CD14-positive monocyte (primary cell): ENCODE results near the gene KCNJ11. TPM values are rescaled to one million over a fixed set of nuclear protein-coding genes. Genes with fewer than 3 reads are reported as not detected.
A peak's percentile ranks its signal among the peaks of the same experiment; 100 is the strongest.

Source experiments
- DNase-seq, 3 donors: peaks; one replicate each; pipeline ENCODE4 v3.0.0-alpha.2; 2011 to 2022
- H2AFZ ChIP-seq: 2 replicates; pipeline ENCODE4 v1.6.0; 2012; ENCODE audit warnings: mild to moderate bottlenecking, low read depth, low read length, inconsistent platforms; ENCODE audit not compliant: insufficient read depth, poor library complexity, severe bottlenecking
- H3K27ac ChIP-seq, 2 donors: 1 replicate in 1 of 2; 2 replicates in 1 of 2; pipeline ENCODE4 v1.5.1; 2012 to 2013; ENCODE audit warnings: low read length in 2 of 2, control low read depth in 1 of 2, inconsistent platforms in 1 of 2, low read depth in 1 of 2, mild to moderate bottlenecking in 1 of 2
- H3K27me3 ChIP-seq, 2 donors: one replicate each; pipeline versions ENCODE4 v1.6.0 to v1.6.1; 2011 to 2013; ENCODE audit warnings: low read length in 2 of 2; ENCODE audit not compliant: control insufficient read depth in 2 of 2, insufficient read depth in 2 of 2
- H3K36me3 ChIP-seq, 2 donors: replicated peaks in 1 of 2; 1 replicate in 1 of 2; 2 replicates in 1 of 2; pipeline versions ENCODE4 v1.5.1 to v1.6.1; 2012 to 2013; ENCODE audit warnings: low read length in 2 of 2, control low read depth in 1 of 2, inconsistent platforms in 1 of 2, mild to moderate bottlenecking in 1 of 2; ENCODE audit not compliant: insufficient read depth in 2 of 2, control insufficient read depth in 1 of 2
- H3K4me1 ChIP-seq, 2 donors: 1 replicate in 1 of 2; 2 replicates in 1 of 2; pipeline versions ENCODE4 v1.5.1 to v1.6.1; 2012 to 2013; ENCODE audit warnings: low read length in 2 of 2, control low read depth in 1 of 2, inconsistent platforms in 1 of 2, mild to moderate bottlenecking in 1 of 2, moderate library complexity in 1 of 2; ENCODE audit not compliant: insufficient read depth in 2 of 2, control insufficient read depth in 1 of 2
- H3K4me2 ChIP-seq: replicated peaks from 2 replicates; pipeline ENCODE3; 2012; ENCODE audit warnings: low read length, moderate library complexity, mild to moderate bottlenecking; ENCODE audit not compliant: poor library complexity, severe bottlenecking; ENCODE audit errors: extremely low read depth
- H3K4me3 ChIP-seq, 3 experiments: fragments of 200-600 bp in 1 of 3; sonication (generic) in 1 of 3; replicated peaks in 1 of 3; 1 replicate in 2 of 3; 2 replicates in 1 of 3; pipeline ENCODE4 v1.5.1; 2011 to 2013; ENCODE audit warnings: low read length in 3 of 3, mild to moderate bottlenecking in 3 of 3, control low read depth in 2 of 3, low read depth in 2 of 3, inconsistent platforms in 1 of 3, moderate library complexity in 1 of 3
- H3K79me2 ChIP-seq: 2 replicates; pipeline ENCODE4 v1.6.0; 2012; ENCODE audit warnings: mild to moderate bottlenecking, control low read depth, inconsistent platforms, low read length, moderate library complexity; ENCODE audit not compliant: insufficient read depth
- H3K9ac ChIP-seq: 2 replicates; pipeline ENCODE4 v1.6.0; 2017; ENCODE audit warnings: low read length, mild to moderate bottlenecking; ENCODE audit not compliant: insufficient read depth, poor library complexity, severe bottlenecking
- H3K9me3 ChIP-seq, 2 donors: replicated peaks in 1 of 2; 1 replicate in 1 of 2; 2 replicates in 1 of 2; pipeline versions ENCODE4 v1.5.1 to v1.6.1; 2012 to 2013; ENCODE audit warnings: low read length in 2 of 2, control low read depth in 1 of 2; ENCODE audit not compliant: control insufficient read depth in 1 of 2, insufficient read depth in 1 of 2
- H4K20me1 ChIP-seq: 2 replicates; pipeline ENCODE4 v1.6.0; 2012; ENCODE audit warnings: mild to moderate bottlenecking, low read length, control low read depth, moderate library complexity; ENCODE audit not compliant: insufficient read depth
- H3K27ac Mint-ChIP-seq, 7 donors: one replicate each; pipeline ENCODE4 v1.8.0; 2020; ENCODE audit warnings: mild to moderate bottlenecking in 7 of 7, mixed read lengths in 7 of 7, moderate library complexity in 6 of 7, inconsistent platforms in 2 of 7
- H3K27me3 Mint-ChIP-seq, 3 donors: one replicate each; pipeline ENCODE4 v1.8.0; 2021 to 2022; ENCODE audit warnings: low read depth in 3 of 3, mild to moderate bottlenecking in 3 of 3, mixed read lengths in 3 of 3, moderate library complexity in 3 of 3, inconsistent platforms in 1 of 3
- H3K36me3 Mint-ChIP-seq, 2 donors: one replicate each; pipeline ENCODE4 v1.8.0; 2020; ENCODE audit warnings: mixed read lengths in 2 of 2, inconsistent platforms in 1 of 2, mild to moderate bottlenecking in 1 of 2
- H3K4me1 Mint-ChIP-seq: one replicate; pipeline ENCODE4 v1.8.0; 2020; ENCODE audit warnings: mild to moderate bottlenecking, mixed read lengths
- H3K4me3 Mint-ChIP-seq, 2 donors: one replicate each; pipeline ENCODE4 v1.8.0; 2020; ENCODE audit warnings: mild to moderate bottlenecking in 2 of 2, mixed read lengths in 2 of 2, moderate library complexity in 1 of 2
- H3K9me3 Mint-ChIP-seq, 7 donors: one replicate each; pipeline ENCODE4 v1.8.0; 2020 to 2022; ENCODE audit warnings: mixed read lengths in 7 of 7, mild to moderate bottlenecking in 6 of 7, moderate library complexity in 6 of 7, inconsistent platforms in 2 of 7
- CTCF ChIP-seq: fragments of 200-600 bp; IDR thresholded peaks from one replicate; pipeline ENCODE4 v1.8.0; 2022; ENCODE audit warnings: antibody characterized with exemption, mild to moderate bottlenecking
- WGBS: methylation state at CpG from one replicate; pipeline ENCODE4 v1.1.5; 2013; ENCODE audit warnings: missing lambda C conversion rate; ENCODE audit not compliant: insufficient coverage; 5-methylcytosine and 5-hydroxymethylcytosine counted together
- intact Hi-C, 2 donors: fragments of 100-400 bp; cut with micrococcal nuclease; formaldehyde crosslinking; loops; one replicate each; pipeline versions ENCODE4 v1.15.0 to v1.15.1; 2023
- polyA plus RNA-seq, 3 donors: library from polyadenylated mRNA; depleted of rRNA in 1 of 3; unstranded in 2 of 3; stranded (reverse) in 1 of 3; fragments of 300-500 nt in 2 of 3; fragments of >200 nt in 1 of 3; fragmentation: Illumina TruSeq in 2 of 3; gene quantifications; 1 replicate in 2 of 3; 2 replicates in 1 of 3; pipeline ENCODE4 v1.2.3, GENCODE V29; 2012 to 2021

The KCNJ11 gene
- polyA plus RNA-seq, 3 donors, result 0.09 TPM; not detected in 2

- peak overlapping the region; percentile 94 to 96 for H3K4me3 Mint-ChIP-seq
- Histone ChIP-seq H2AFZ (peak overlapping the region; percentile 84), H3K27me3 (peaks cover 0 to 11% of the 10 kb centered on the region in 2 donors), H3K4me1 (peaks cover 27 to 34% of the 10 kb centered on the region in 2 donors), H3K9ac (peak overlapping the region; percentile 68), H4K20me1 (no peaks in the 10 kb centered on the region), H3K9me3 (no peaks in the 10 kb centered on the region), H3K79me2 (no peaks in the 10 kb centered on the region), H3K36me3 (no peaks in the 10 kb centered on the region), H3K4me2 (peak overlapping the region; percentile 75), H3K27ac (peak overlapping the region in 1 of 2 donors; percentile 64), H3K4me3 (peak overlapping the region; percentile 52 to 73 (median 60))
- H3K27ac Mint-ChIP-seq, result peak overlapping the region in 3 of 7 donors; percentile 77 to 83 (median 81)
- TF ChIP-seq CTCF, result no peak
- H3K4me1 Mint-ChIP-seq, result peaks cover 29% of the 10 kb centered on the region
- intact Hi-C loops, result loop anchor here (5.0 to 10.0 kb wide), 3 partner anchors 77 to 139 kb away; partner anchors contain the start of gene NUCB2 (in 1 of the 2)
- H3K9me3 Mint-ChIP-seq, result peaks cover 0 to 8% (median 3%) of the 10 kb centered on the region in 7 donors
- H3K27me3 Mint-ChIP-seq, result peaks cover 4 to 26% (median 13%) of the 10 kb centered on the region in 3 donors
- WGBS, result 22% methylated on average over 3 of the region's 15 CpGs
- DNase-seq, result no peak
- peaks cover 0 to 2% of the 10 kb centered on the region in 2 donors for H3K36me3 Mint-ChIP-seq
Observed at GRCh38 chr11:17353821-17354600, 34.4 kb downstream of the KCNJ11 start.

GRCh38 chr11:17352950-17353820 lies 35.3 kb downstream of the KCNJ11 start:
- H3K27me3 Mint-ChIP-seq, result peaks cover 4 to 26% (median 13%) of the 10 kb centered on the region in 3 donors
- Histone ChIP-seq H3K4me2 (peak overlapping the region; percentile 75), H3K27me3 (peaks cover 0 to 11% of the 10 kb centered on the region in 2 donors), H3K27ac (peak overlapping the region in 1 of 2 donors; percentile 64), H3K4me3 (peak overlapping the region; percentile 52 to 73 (median 60)), H3K36me3 (no peaks in the 10 kb centered on the region), H3K4me1 (peaks cover 27 to 34% of the 10 kb centered on the region in 2 donors), H3K79me2 (no peaks in the 10 kb centered on the region), H2AFZ (peak overlapping the region; percentile 84), H3K9me3 (no peaks in the 10 kb centered on the region), H3K9ac (peak overlapping the region; percentile 68), H4K20me1 (no peaks in the 10 kb centered on the region)
- peak overlapping the region; percentile 8 to 92 (median 77) for H3K27ac Mint-ChIP-seq
- DNase-seq, result peak; percentile 48 to 63 (median 56)
- TF ChIP-seq CTCF, result no peak
- peaks cover 0 to 8% (median 3%) of the 10 kb centered on the region in 7 donors for H3K9me3 Mint-ChIP-seq
- peak overlapping the region; percentile 94 to 96 for H3K4me3 Mint-ChIP-seq
- H3K4me1 Mint-ChIP-seq, result peaks cover 29% of the 10 kb centered on the region
- intact Hi-C loops, result loop anchor here (5.0 to 10.0 kb wide), 3 partner anchors 76 to 138 kb away; partner anchors contain the start of gene NUCB2 (in 1 of the 2)
- peaks cover 0 to 2% of the 10 kb centered on the region in 2 donors for H3K36me3 Mint-ChIP-seq
- under 1% methylated on average over 61 of the region's 69 CpGs for WGBS
